Measurements from ENCODE around the gene DEGS2.

GRCh38 chr14:100188392-100189030 is 29.1 kb upstream of the DEGS2 start:
- TF ChIP-seq CTCF (IDR thresholded peaks at IDR 0.05; ENCODE audit: low read depth, low read length, poor library complexity, severe bottlenecking) (no peak), EZH2phosphoT487 (IDR thresholded peaks at IDR 0.05; ENCODE audit: borderline replicate concordance, low read length) (no peak)
